GM12892 (cell line): ENCODE measurements around the gene PDE4A.
"Not testable (repeated sequence)": the region's sequence is repeated elsewhere in the genome, so short reads cannot be mapped to it uniquely, and the experiment has no call there.

Experiments used
- DNase-seq: peaks from one replicate; pipeline ENCODE4 v3.0.0; 2011; ENCODE audit not compliant: insufficient read length
- FAIRE-seq: peaks from 2 replicates; lab custom pipeline; 2011; peaks lifted over from hg19 to GRCh38; lab: Jason Lieb, UNC
- POLR2A ChIP-seq: IDR thresholded peaks from 2 replicates; pipeline ENCODE4 v1.6.1; 2011; ENCODE audit warnings: low read depth, low read length, control low read depth
- POLR2AphosphoS5 ChIP-seq: IDR thresholded peaks from 2 replicates; pipeline ENCODE4 v1.6.1; 2011; ENCODE audit warnings: low read depth, low read length, control low read depth
- TAF1 ChIP-seq: IDR thresholded peaks from 2 replicates; pipeline ENCODE4 v1.6.1; 2011; ENCODE audit warnings: low read depth, mild to moderate bottlenecking, control low read depth, low read length, borderline replicate concordance

The PDE4A gene

DNA sequence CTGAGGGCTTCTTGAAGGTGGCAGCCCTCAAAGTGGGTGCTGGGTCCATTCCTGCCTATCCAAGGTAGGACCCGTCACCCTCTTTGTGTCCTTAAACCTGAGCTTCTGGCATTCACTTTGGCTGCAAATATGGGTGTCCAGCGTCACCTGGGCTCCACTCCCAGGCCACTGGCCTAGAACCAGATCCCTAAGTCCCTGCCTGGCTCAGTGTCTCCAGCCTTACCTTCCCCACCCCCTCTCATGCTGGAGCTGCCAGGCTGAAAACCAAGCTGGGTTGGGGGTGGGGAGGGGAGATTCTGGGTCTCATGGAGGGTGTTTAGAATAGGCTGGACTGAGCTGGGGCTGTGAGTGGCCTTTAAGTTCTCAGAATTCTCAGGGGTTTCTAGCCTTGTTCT is 12.4 kb downstream of the PDE4A start:
- peak; percentile 42 for FAIRE-seq
- no peak for DNase-seq
- TF ChIP-seq TAF1 (no peak), POLR2A (no peak), POLR2AphosphoS5 (no peak)

DNA sequence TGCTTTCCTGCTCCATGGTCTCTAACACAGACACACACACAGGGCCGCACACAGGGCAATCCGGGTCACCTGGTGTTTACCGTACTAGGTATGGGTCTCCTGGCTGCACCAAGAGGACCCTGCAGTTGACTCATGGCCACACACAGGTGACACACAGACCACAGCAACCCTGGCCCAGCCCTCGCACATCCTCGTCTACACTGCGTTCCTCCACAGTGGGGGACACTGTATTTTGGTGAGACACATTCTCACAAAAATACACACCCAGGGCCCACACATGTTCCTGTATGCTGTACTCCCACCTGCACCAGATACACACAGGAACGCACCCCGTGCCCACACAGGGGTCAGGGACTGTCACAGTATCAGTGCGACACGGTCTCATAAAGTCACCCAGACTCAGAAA is 12.8 kb downstream of the PDE4A start:
- TF ChIP-seq TAF1 (no peak), POLR2A (no peak)
- FAIRE-seq (no peak), DNase-seq (no peak)

DNA sequence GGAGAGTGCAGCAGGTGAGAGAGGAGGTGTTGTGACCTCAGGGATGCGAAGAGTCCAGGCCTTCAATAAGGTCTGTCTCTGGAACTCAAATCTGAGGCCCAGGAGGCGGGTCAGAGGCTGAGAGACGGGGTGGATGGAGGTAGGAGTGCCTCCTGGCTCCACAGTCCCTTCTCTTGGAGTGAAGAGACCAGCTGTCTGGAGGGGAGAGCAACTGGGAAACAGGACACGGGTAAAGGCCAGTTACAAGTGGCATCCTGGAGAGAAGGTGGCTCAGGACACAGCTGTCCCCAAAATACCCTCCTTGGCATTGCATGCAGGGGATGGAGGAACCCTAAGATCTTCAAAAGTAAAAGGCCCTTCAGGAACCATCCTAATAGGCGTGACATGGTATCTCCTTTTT is 19.2 kb downstream of the PDE4A start:
- no peak for DNase-seq
- no peak for TF ChIP-seq TAF1
- TF ChIP-seq POLR2A = no peak
- TF ChIP-seq POLR2AphosphoS5 = no peak
- FAIRE-seq = no peak

DNA sequence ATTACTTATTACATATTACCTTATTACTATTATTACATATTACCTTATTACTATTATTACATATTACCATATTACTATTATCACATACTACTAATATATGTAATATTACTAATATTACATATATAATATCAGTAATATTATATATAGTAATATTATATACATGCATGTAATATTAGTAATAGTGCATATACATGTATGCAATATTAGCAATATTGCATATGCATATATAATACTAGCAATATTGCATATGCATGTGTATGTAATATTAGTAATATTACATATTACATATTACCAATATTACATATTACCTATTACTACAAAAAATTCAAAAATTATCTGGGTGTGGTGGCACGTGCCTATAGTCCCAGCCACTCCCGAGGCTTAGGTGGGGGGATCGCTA is 22.4 kb downstream of the PDE4A start:
- no peak for FAIRE-seq
- TF ChIP-seq POLR2AphosphoS5 (no peak), POLR2A (no peak), TAF1 (no peak)
- DNase-seq = no peak

DNA sequence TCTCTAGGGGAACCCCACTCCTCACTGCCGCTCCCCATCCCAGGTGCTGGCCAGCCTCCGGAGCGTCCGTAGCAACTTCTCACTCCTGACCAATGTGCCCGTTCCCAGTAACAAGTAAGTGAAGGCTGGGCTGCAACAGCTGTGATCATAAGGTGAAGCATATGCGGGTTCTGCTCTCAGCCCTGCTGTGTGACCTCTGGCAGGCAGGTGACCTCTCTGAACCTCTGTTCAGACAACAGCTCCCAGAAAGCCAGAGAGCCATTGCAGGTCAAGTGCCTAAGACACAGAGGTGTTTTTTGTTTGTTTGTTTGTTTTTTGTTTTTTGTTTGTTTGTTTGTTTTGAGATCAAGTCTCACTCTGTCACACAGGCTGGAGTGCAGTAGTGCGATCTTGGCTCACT is 28.7 kb downstream of the PDE4A start:
- DNase-seq (no peak), FAIRE-seq (no peak)
- TF ChIP-seq POLR2A (no peak), POLR2AphosphoS5 (no peak), TAF1 (no peak)

DNA sequence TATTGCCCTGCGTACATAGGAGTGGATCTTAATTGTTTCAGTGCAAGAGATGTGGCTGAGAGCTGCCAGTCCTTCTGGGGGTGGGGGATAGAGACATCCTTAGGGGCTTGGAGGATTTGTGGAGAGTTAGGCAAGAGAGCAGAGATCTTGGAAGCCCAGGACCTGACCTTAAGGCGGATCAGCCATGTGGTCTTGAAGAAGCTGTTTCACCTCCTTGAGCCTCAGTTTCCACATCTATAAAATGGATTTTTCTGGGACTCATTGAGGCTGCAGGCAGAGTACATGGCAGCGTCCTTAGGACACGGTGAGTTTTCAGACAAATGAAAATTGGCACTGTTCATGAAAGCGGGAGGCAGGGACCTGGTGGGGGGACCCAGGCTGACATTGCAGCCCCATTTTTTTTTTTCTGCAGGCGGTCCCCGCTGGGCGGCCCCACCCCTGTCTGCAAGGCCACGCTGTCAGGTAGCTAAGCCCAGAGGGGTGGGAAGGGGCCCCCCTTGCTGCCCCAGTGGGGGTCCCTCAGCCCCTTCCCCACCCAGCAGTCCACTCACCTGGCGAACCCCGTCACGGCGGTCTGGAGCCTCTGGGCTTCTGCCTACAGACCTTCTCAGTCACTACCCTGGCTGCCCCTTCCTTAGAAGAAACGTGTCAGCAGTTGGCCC is 30.0 kb downstream of the PDE4A start:
- TF ChIP-seq POLR2AphosphoS5 (no peak), TAF1 (no peak), POLR2A (no peak)
- FAIRE-seq (no peak), DNase-seq (no peak)

DNA sequence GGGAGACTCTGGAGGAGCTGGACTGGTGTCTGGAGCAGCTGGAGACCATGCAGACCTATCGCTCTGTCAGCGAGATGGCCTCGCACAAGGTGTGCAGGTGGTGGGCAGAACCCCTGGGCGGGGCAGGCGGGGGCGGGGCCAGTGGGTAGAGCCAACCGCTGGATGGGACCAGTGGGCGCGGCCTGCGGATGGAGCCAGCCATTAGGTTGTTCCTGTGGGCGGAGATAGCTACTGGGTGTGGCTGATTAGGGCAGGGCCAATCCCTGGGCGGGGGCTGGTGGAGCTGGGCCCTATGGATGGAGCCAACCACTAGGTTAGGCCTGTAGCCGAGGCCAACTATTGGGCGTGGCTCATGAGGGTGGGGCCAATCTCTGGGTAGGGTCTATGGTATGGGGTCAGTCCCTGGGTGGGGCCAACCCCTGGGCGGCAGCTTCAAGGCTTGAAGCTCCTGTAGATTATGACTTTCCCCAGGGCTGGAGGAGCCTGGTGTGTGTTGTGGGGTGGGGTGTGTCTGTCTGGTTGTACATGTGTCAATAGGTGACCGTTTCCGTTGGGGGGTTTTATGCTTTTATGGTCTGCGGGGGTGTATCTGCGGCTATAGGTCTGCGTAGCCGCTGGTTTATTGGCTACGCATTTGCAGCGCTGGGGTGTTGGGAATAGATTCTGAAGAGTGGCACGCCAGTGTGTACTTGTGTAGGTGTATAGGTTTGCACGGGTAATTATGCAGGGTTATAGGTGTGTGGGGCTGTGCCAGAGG is 30.7 kb downstream of the PDE4A start:
- DNase-seq (no peak), FAIRE-seq (no peak)

DNA sequence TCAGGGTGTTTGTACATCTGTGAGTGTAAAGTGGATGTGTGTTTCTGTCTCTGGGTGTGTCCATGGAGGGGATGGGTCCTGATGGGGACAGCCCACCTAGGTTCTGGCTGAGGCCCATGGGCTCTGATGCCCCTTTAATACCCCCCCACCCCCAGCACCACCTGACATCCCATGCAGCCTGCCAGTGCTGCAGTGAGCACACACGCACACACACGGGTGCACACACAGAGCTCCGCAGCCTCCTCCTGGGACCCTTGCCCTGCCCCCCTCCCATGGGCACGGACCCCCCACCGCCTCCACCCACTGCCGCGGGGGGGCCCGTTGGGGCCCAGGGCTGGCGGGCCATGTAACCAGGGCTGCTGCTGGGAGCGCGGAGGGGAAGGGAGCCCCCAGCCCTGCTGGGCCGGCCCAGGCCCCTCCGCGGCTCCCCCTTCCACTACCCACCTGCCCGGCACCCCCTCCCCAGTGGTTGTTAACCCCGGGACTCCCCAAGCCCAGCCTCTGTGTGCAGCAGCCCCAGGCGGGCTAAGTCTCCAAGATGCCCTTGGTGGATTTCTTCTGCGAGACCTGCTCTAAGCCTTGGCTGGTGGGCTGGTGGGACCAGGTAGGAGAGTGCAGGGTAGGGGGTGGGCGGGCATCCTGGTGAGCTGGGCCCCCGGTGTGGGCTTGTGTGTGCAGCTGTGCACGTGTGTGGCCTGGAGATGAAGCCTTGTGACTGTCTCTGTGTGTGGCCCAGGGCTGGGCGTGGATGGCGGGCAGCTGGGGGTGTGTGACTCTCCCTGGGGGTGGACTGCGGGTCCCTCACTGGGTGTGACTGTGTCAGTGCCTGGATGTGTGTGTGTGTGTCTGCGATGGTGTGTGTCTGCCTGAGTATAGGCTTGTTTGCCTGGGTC is 32.6 kb downstream of the PDE4A start:
- DNase-seq (no peak), FAIRE-seq (no peak)
- TF ChIP-seq POLR2AphosphoS5 = no peak
- no peak for TF ChIP-seq POLR2A
- no peak for TF ChIP-seq TAF1

More for the DNA sequence above, 30.7 kb downstream of the PDE4A start:
- TF ChIP-seq POLR2AphosphoS5 (no peak), POLR2A (no peak), TAF1 (no peak)

DNA sequence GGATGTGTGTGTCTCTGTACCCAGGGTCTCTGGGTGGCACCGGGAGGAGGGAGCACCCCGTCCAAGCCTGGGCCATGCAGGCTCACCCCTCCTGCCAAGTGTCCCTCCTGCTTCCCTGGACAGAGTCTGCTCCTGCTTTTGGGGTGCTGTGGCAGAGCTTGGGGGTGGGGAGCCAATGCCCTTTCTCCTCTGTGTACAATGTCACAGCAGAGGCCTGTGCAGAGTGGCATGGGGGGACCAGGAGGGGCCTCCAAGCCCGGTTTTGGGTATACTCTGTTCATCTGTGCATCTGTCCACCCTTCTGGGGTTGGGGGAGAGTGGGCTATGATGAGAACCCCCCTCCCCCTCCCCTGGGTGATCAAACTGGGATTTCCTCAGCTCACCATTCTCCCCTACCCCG is 33.5 kb downstream of the PDE4A start:
- TF ChIP-seq TAF1 (no peak), POLR2AphosphoS5 (no peak), POLR2A (no peak)
- no peak for DNase-seq
- no peak for FAIRE-seq

DNA sequence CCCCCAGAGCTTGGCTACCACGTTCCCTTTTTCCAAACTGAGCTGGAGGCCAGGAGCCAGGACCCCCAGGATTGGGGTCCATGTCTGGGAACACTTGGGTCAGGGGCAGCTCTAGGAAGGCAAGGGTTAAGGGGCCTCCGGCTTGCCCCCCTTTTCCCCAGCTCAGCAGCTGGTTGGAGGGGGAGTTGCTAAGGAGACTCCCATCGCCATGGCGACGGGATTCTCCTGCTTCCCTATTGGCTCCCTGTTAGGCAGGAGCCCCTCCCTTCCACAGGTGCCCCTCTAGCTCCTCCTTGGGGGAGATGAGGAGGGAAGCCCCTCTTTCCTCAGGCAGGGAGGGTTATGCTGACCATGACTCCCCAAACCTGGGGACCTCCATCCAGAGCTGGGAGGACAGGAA is 33.9 kb downstream of the PDE4A start:
- DNase-seq = no peak
- TF ChIP-seq POLR2AphosphoS5 = no peak
- no peak for TF ChIP-seq POLR2A
- TF ChIP-seq TAF1 = no peak
- FAIRE-seq = no peak

DNA sequence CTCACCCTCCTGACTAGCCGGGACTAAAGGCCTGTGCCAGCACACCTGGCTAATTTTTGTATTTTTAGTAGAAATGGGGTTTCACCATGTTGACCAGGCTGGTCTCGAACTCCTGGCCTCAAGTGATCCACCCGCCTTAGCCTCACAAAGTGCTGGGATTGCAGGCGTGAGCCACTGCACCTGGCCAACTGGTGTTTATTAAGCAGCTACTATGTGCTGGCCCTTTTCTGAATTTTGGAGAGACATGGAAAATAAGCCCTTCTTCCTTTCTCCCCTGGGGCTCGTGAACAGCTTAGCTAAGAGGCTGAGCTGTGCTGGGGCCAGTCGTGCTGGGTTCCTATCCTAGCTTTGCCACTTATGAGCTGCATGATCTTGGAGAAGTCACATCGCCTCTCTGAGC is 38.4 kb downstream of the PDE4A start:
- not testable (repeated sequence) for FAIRE-seq, DNase-seq
